A673 (cell line): ENCODE results near the gene SAXO1. TPM values are rescaled to one million over a fixed set of nuclear protein-coding genes. Genes with fewer than 3 reads are reported as not detected.

Source experiments
- BruUV-seq: library from RNA; stranded (reverse); fragments of 400-500 nt; replicated peaks from 2 replicates; lab custom pipeline; 2021; lab: Mats Ljungman, UMichigan
- CTCF ChIA-PET: fragments of 300-600 bp; sonication (Branson Sonifier 250); formaldehyde crosslinking; loops from one replicate; lab custom pipeline; 2022; ENCODE audit warnings: antibody characterized with exemption; lab: Charles Lee
- POLR2A ChIA-PET: fragments of 300-600 bp; sonication (Branson Sonifier 250); formaldehyde crosslinking; loops from one replicate; lab custom pipeline; 2022; ENCODE audit warnings: antibody characterized with exemption; ENCODE audit not compliant: low non-redundant PET; lab: Charles Lee
- DNase-seq: peaks from one replicate; pipeline ENCODE4 v3.0.0-alpha.2; 2015; ENCODE audit warnings: low spot score
- H3K27ac ChIP-seq: fragments of 200-600 bp; sonication (generic); 2 replicates; pipeline ENCODE4 v1.5.1; 2016; ENCODE audit warnings: mixed run types, low read depth, mild to moderate bottlenecking, mixed read lengths, antibody characterized with exemption, low read length; ENCODE audit not compliant: poor library complexity, severe bottlenecking
- H3K27me3 ChIP-seq: fragments of 200-600 bp; sonication (generic); replicated peaks from 2 replicates; pipeline ENCODE4 v1.6.1; 2017; ENCODE audit warnings: mixed run types, low read depth, mild to moderate bottlenecking, mixed read lengths, antibody characterized with exemption, low read length; ENCODE audit not compliant: insufficient read depth, poor library complexity
- H3K36me3 ChIP-seq: fragments of 200-600 bp; sonication (generic); 2 replicates; pipeline ENCODE4 v1.6.1; 2016; ENCODE audit warnings: mixed run types, mild to moderate bottlenecking, mixed read lengths, antibody characterized with exemption, low read length; ENCODE audit not compliant: insufficient read depth, poor library complexity, severe bottlenecking
- H3K4me1 ChIP-seq: fragments of 200-600 bp; sonication (generic); 2 replicates; pipeline ENCODE4 v1.6.1; 2017; ENCODE audit warnings: mixed run types, mild to moderate bottlenecking, mixed read lengths, antibody characterized with exemption, low read length; ENCODE audit not compliant: insufficient read depth, poor library complexity, severe bottlenecking
- H3K4me3 ChIP-seq: fragments of 200-600 bp; sonication (generic); 2 replicates; pipeline ENCODE4 v1.5.1; 2016; ENCODE audit warnings: low read depth, mixed run types, mild to moderate bottlenecking, mixed read lengths, low read length; ENCODE audit not compliant: poor library complexity, severe bottlenecking
- H3K9me3 ChIP-seq: fragments of 200-600 bp; sonication (generic); 2 replicates; pipeline ENCODE4 v1.6.1; 2016; ENCODE audit warnings: mixed run types, low read depth, mild to moderate bottlenecking, mixed read lengths, antibody characterized with exemption, low read length; ENCODE audit not compliant: poor library complexity, severe bottlenecking
- EZH2 ChIP-seq: fragments of 200-600 bp; sonication (generic); IDR thresholded peaks from 2 replicates; pipeline ENCODE4 v1.6.1; 2017; ENCODE audit warnings: borderline replicate concordance, low read depth, mild to moderate bottlenecking, mixed read lengths, antibody characterized with exemption, low read length; ENCODE audit not compliant: poor library complexity, severe bottlenecking
- intact Hi-C: fragments of 100-400 bp; cut with micrococcal nuclease; formaldehyde crosslinking; loops from one replicate; pipeline ENCODE4 v1.10.0; 2022; ENCODE audit not compliant: unreplicated experiment
- total RNA-seq: library from RNA; stranded (reverse); gene quantifications from 2 replicates; pipeline ENCODE4 v1.2.3, GENCODE V29; 2021
- TF ChIP-seq, protein P1 (sequence below): fragments of 300-800, 200-600 bp; sonication (generic); conservative IDR thresholded peaks from 2 replicates; pipeline ENCODE4 v1.5.1; 2017; ENCODE audit warnings: low read depth, mild to moderate bottlenecking, antibody characterized with exemption, low read length, moderate library complexity, mixed read lengths

The SAXO1 gene
- total RNA-seq, 1 experiment from 2014 or later = not detected

DNA sequence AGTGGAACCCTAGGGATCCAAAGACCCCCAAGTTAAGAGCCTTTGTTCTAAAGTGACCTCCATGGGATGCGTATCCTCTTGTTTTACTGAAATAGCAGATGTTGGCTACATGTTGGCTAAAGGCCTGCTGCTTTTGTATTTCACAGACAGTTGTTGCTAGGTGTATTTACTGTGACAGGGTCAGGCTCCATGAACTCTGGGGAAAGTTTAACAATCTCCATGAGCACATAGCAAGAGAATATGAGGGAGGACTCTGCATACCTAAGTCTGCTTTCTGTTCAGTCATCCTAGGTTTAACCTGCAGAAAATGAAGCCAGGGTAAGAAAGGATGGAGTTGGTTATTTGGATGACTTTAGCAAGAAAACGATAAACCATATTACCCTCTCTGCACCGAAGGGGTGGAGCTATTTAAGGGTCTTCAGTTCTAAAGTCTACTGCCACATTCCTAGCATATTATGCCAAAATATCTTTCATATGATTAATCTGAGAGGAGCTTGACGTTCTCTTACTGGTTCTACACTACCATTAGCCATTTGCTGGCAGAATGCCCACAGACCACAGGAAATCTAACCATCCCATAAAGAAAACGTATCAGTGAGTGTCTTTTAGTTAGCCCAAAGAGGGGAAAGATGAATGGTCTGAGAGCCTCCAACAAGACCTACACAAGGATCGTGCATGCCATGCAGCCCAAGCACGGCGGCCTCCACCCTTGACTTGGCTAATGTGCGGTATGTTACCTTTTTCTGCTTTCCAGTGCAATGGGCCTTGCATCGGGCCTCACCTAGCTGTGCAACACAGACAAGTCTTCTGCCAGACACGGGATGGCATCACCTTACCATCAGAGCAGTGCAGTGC lies 127.8 kb downstream of the SAXO1 start:
- POLR2A ChIA-PET = no interaction called here
- Histone ChIP-seq H3K4me3 (no peak overlapping the region), H3K4me1 (no peaks in the 10 kb centered on the region), H3K9me3 (no peaks in the 10 kb centered on the region), H3K36me3 (no peaks in the 10 kb centered on the region), H3K27me3 (no peaks in the 10 kb centered on the region), H3K27ac (no peak overlapping the region)
- DNase-seq = no peak
- no TSS peak for BruUV-seq
- intact Hi-C loops = no loop called here
- TF ChIP-seq, protein P1, sequence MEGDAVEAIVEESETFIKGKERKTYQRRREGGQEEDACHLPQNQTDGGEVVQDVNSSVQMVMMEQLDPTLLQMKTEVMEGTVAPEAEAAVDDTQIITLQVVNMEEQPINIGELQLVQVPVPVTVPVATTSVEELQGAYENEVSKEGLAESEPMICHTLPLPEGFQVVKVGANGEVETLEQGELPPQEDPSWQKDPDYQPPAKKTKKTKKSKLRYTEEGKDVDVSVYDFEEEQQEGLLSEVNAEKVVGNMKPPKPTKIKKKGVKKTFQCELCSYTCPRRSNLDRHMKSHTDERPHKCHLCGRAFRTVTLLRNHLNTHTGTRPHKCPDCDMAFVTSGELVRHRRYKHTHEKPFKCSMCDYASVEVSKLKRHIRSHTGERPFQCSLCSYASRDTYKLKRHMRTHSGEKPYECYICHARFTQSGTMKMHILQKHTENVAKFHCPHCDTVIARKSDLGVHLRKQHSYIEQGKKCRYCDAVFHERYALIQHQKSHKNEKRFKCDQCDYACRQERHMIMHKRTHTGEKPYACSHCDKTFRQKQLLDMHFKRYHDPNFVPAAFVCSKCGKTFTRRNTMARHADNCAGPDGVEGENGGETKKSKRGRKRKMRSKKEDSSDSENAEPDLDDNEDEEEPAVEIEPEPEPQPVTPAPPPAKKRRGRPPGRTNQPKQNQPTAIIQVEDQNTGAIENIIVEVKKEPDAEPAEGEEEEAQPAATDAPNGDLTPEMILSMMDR = no peak
- TF ChIP-seq EZH2 = no peak
- CTCF ChIA-PET = no interaction called here

DNA sequence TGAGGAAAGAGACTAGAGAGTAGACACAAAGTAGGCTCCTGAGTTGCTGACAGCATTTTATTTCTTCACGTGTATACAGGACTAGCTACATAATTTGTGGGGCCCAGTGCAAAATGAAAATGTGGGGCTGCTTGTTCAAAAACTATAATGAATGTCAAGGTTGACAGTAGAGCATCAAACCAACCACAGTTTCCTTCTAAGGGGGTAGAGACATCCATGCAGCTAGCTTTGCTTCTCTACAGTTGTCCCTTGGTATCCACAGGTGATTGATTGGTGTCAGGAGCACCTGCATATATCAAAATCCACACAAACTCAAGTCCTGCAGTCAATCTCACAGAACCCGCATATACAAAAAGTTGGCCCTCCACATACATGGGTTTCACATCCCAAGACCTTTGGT lies 129.6 kb downstream of the SAXO1 start:
- CTCF ChIA-PET = no interaction called here
- H3K27ac ChIP-seq = no peak overlapping the region
- POLR2A ChIA-PET = no interaction called here
- H3K27me3 ChIP-seq = no peaks in the 10 kb centered on the region
- no peaks in the 10 kb centered on the region for H3K4me1 ChIP-seq
- intact Hi-C loops = no loop called here
- DNase-seq = no peak
- H3K36me3 ChIP-seq = no peaks in the 10 kb centered on the region
- H3K4me3 ChIP-seq = no peak overlapping the region
- no peaks in the 10 kb centered on the region for H3K9me3 ChIP-seq
- no peak for TF ChIP-seq EZH2
- TF ChIP-seq, protein P1 = no peak
- no TSS peak for BruUV-seq

DNA sequence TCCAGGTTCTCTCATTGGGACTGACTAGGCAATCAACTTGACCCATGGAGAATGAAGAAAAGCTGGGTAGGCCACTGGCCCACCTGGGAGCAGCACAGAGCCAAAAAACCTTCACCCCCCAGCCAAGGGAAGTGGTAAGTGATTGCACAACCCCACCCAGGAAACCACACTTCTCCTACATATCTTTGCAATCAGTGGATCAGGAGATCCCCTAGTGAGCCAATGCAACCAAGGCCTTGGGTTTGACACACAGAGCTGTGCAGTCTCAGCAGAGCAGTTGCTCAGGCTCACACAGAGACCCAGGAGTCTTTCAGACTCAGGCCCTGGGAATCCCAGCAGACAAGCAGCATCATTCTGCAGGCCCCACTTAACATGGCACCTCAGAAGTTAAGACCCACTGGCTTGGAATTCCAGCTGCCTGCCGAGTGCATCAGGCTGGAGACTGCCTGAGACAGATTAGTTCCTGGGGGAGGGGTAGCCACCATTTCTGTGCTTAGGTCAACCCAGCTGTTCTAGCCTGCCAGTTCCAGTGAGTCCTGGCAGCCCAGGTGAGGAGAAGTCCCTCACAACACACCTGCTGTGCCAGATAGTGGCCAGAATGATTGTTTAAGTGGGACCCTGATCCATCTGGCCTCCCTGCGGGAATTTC lies 136.4 kb downstream of the SAXO1 start:
- POLR2A ChIA-PET = no interaction called here

More for the DNA sequence above, 136.4 kb downstream of the SAXO1 start:
- Histone ChIP-seq H3K9me3 (no peaks in the 10 kb centered on the region), H3K27ac (no peak overlapping the region), H3K4me3 (no peak overlapping the region), H3K4me1 (no peaks in the 10 kb centered on the region), H3K27me3 (no peaks in the 10 kb centered on the region), H3K36me3 (no peaks in the 10 kb centered on the region)
- no peak for TF ChIP-seq EZH2
- TF ChIP-seq, protein P1 = no peak
- intact Hi-C loops = no loop called here
- CTCF ChIA-PET = no interaction called here
- BruUV-seq = no TSS peak
- no peak for DNase-seq
